Effector CD4-positive, alpha-beta T cell (primary cell): Measurements from ENCODE around the gene BLVRB.
"Not testable (repeated sequence)": the region's sequence is repeated elsewhere in the genome, so short reads cannot be mapped to it uniquely, and the experiment has no call there.

Experiments used
- DNase-seq: peaks from one replicate; pipeline ENCODE4 v3.0.0-alpha.2; 2020

The BLVRB gene

GRCh38 chr19:40421993-40422747 lies 43.4 kb downstream of the BLVRB start:
- no peak for DNase-seq

GRCh38 chr19:40420766-40421765 lies 44.5 kb downstream of the BLVRB start:
- DNase-seq: peak; percentile 61

- no peak for DNase-seq
Measured at GRCh38 chr19:40420451-40420765, 45.1 kb downstream of the BLVRB start.

- DNase-seq: no peak
Measured at GRCh38 chr19:40419780-40420179, 45.8 kb downstream of the BLVRB start.

GRCh38 chr19:40419066-40419612 lies 46.4 kb downstream of the BLVRB start:
- DNase-seq: no peak

- no peak for DNase-seq
Measured at GRCh38 chr19:40418040-40418439, 47.5 kb downstream of the BLVRB start.

GRCh38 chr19:40417643-40417981 lies 47.9 kb downstream of the BLVRB start:
- DNase-seq: no peak

- no peak for DNase-seq
Measured at GRCh38 chr19:40416918-40417642, 48.5 kb downstream of the BLVRB start.

GRCh38 chr19:40415768-40416167 lies 49.8 kb downstream of the BLVRB start:
- DNase-seq: no peak

GRCh38 chr19:40414542-40415535 lies 50.7 kb downstream of the BLVRB start:
- no peak for DNase-seq

GRCh38 chr19:40413291-40413845 lies 52.2 kb downstream of the BLVRB start, which contains the start of gene PRX:
Gene PRX, minus strand, starts transcription at chr19:40413378. Its CDS starts 5,446 bp downstream, at chr19:40407932.
- DNase-seq: no peak

GRCh38 chr19:40412866-40413265 lies 52.7 kb downstream of the BLVRB start:
- no peak for DNase-seq

- no peak for DNase-seq
Measured at GRCh38 chr19:40411958-40412499, 53.5 kb downstream of the BLVRB start.

- DNase-seq: no peak
Measured at GRCh38 chr19:40411125-40411842, 54.3 kb downstream of the BLVRB start.

GRCh38 chr19:40410030-40410389 lies 55.5 kb downstream of the BLVRB start:
- DNase-seq: no peak

- DNase-seq: not testable (repeated sequence)
Measured at GRCh38 chr19:40408598-40408925, 57.0 kb downstream of the BLVRB start.

GRCh38 chr19:40407714-40408597 lies 57.6 kb downstream of the BLVRB start:
- DNase-seq: no peak

- peak; percentile 61 for DNase-seq
Measured at GRCh38 chr19:40403262-40403984, 62.1 kb downstream of the BLVRB start.

- DNase-seq: no peak
Measured at GRCh38 chr19:40400559-40400958, 65.0 kb downstream of the BLVRB start.
